ENCODE data around the gene SNED1. TPM values are rescaled to one million over a fixed set of nuclear protein-coding genes. Genes with fewer than 3 reads are reported as not detected.

SNED1 gene
- total and polyA plus RNA-seq, 2 experiments from 2014 or later = 6.1 to 29.4 TPM

GRCh38 chr2:241003830-241004564 lies 5.6 kb downstream of the SNED1 start:
- no peak overlapping the region for H3K9ac ChIP-seq
- H3K4me3 ChIP-seq = no peak overlapping the region
- H3K9me2 ChIP-seq (ENCODE audit: insufficient read depth) = no peaks in the 10 kb centered on the region
- peaks cover 92% of the 10 kb centered on the region for H3K79me2 ChIP-seq (ENCODE audit: insufficient read depth)
- TF ChIP-seq EZH2phosphoT487 (IDR thresholded peaks at IDR 0.05; ENCODE audit: insufficient read depth, low read depth) = no peak
- TF ChIP-seq EZH2 (IDR thresholded peaks at IDR 0.05; ENCODE audit: insufficient read depth, poor library complexity, severe bottlenecking) = no peak
- peaks cover 9% of the 10 kb centered on the region; the same call in 1 of the 2 replicates for H3F3A ChIP-seq (ENCODE audit: insufficient read depth)
- H3K9me3 ChIP-seq (ENCODE audit: low read depth) = peaks cover 3% of the 10 kb centered on the region
- no peak overlapping the region for H3K27ac ChIP-seq
- no peaks in the 10 kb centered on the region for H3K27me3 ChIP-seq (replicated peaks; ENCODE audit: insufficient read depth)
- H3K4me1 ChIP-seq (ENCODE audit: insufficient read depth) = peaks cover 6% of the 10 kb centered on the region; the same call in 1 of the 2 replicates
- H3K36me3 ChIP-seq (ENCODE audit: low read depth) = peaks cover 17% of the 10 kb centered on the region; the same call in 1 of the 2 replicates
- 92 to 96% methylated on average over 1 of the region's 1 CpG for WGBS, 2 experiments (ENCODE audit: low coverage in 1 of 2, low lambda C conversion rate in 2 of 2, missing lambda C conversion rate in 2 of 2)
- no peaks in the 10 kb centered on the region for H4K20me1 ChIP-seq (ENCODE audit: insufficient read depth)
- in situ Hi-C loops (cut with MboI) = no loop called here
- H2AFZ ChIP-seq = no peak overlapping the region
- no peak for DNase-seq
- no peak overlapping the region for H3K4me2 ChIP-seq (ENCODE audit: unreplicated experiment)

DNA sequence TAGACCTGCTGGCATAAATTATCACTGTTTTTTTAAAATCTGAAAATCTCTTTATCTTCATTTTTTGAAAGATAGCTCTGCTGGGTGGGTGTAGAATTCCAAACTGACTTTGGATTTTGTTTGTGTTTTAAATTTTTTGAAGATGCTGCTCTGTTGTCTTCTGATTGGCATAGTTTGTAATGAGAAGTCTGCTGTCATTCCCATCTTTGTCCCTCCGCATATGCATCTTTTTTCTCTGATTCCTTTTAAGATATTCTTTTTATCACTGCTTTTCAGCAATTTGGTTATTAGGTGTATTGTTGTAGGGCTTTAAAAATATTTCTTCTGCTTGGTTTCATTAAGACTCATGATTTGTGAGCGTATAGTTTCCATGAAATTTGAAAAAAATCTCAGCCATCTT lies 7.2 kb downstream of the SNED1 start:
- 95 to 97% methylated on average over 2 of the region's 2 CpGs for WGBS, 2 experiments (ENCODE audit: low coverage in 1 of 2, low lambda C conversion rate in 2 of 2, missing lambda C conversion rate in 2 of 2)
- Histone ChIP-seq H4K20me1 (ENCODE audit: insufficient read depth) (no peaks in the 10 kb centered on the region), H3K27me3 (replicated peaks; ENCODE audit: insufficient read depth) (no peaks in the 10 kb centered on the region), H3K9me2 (ENCODE audit: insufficient read depth) (no peaks in the 10 kb centered on the region), H3K4me2 (ENCODE audit: unreplicated experiment) (no peak overlapping the region), H3K4me1 (ENCODE audit: insufficient read depth) (peaks cover 16% of the 10 kb centered on the region), H3K79me2 (ENCODE audit: insufficient read depth) (peaks cover 84% of the 10 kb centered on the region), H2AFZ (no peak overlapping the region), H3K27ac (no peak overlapping the region), H3K9me3 (ENCODE audit: low read depth) (peaks cover 3% of the 10 kb centered on the region), H3K36me3 (ENCODE audit: low read depth) (peaks cover 17% of the 10 kb centered on the region; the same call in 1 of the 2 replicates), H3K4me3 (no peak overlapping the region), H3F3A (ENCODE audit: insufficient read depth) (peaks cover 11% of the 10 kb centered on the region), H3K9ac (no peak overlapping the region)
- TF ChIP-seq EZH2 (IDR thresholded peaks at IDR 0.05; ENCODE audit: insufficient read depth, poor library complexity, severe bottlenecking) (no peak), EZH2phosphoT487 (IDR thresholded peaks at IDR 0.05; ENCODE audit: insufficient read depth, low read depth) (no peak)
- in situ Hi-C loops (cut with MboI) = no loop called here
- no peak for DNase-seq

DNA sequence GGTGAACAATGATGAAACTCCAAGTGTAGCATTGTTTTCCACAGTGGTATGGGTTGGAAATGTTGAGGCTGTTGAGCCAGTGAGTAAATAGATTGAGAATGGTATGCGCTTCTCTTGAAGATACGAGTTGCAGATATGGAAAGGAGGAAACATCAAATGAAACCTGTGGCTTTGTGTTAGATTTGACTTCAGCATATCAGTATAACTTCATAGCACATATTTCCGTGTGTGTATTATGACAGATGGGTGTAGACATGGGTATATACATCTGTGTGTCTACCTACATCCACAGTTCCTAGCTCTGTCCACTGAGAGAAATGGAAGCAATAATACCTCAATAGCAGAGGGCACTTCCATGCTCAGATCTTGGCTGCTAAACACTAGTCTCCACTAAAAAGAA lies 8.0 kb downstream of the SNED1 start:
- Histone ChIP-seq H3K9me2 (ENCODE audit: insufficient read depth) (no peaks in the 10 kb centered on the region), H3K27ac (no peak overlapping the region), H2AFZ (no peak overlapping the region), H3K4me2 (ENCODE audit: unreplicated experiment) (no peak overlapping the region), H3K4me1 (ENCODE audit: insufficient read depth) (peaks cover 19% of the 10 kb centered on the region), H3K9ac (no peak overlapping the region), H3K79me2 (ENCODE audit: insufficient read depth) (peaks cover 79% of the 10 kb centered on the region), H3K9me3 (ENCODE audit: low read depth) (peaks cover 3% of the 10 kb centered on the region), H3F3A (ENCODE audit: insufficient read depth) (peaks cover 14% of the 10 kb centered on the region), H3K27me3 (replicated peaks; ENCODE audit: insufficient read depth) (no peaks in the 10 kb centered on the region), H3K4me3 (no peak overlapping the region), H4K20me1 (ENCODE audit: insufficient read depth) (no peaks in the 10 kb centered on the region), H3K36me3 (ENCODE audit: low read depth) (peaks cover 17% of the 10 kb centered on the region; the same call in 1 of the 2 replicates)
- 96 to 100% methylated on average over 3 of the region's 3 CpGs for WGBS, 2 experiments (ENCODE audit: low coverage in 1 of 2, low lambda C conversion rate in 2 of 2, missing lambda C conversion rate in 2 of 2)
- TF ChIP-seq EZH2 (IDR thresholded peaks at IDR 0.05; ENCODE audit: insufficient read depth, poor library complexity, severe bottlenecking) (no peak), EZH2phosphoT487 (IDR thresholded peaks at IDR 0.05; ENCODE audit: insufficient read depth, low read depth) (no peak)
- no peak for DNase-seq
- in situ Hi-C loops (cut with MboI) = no loop called here

GRCh38 chr2:241007111-241007510 lies 8.7 kb downstream of the SNED1 start:
- Histone ChIP-seq H3K36me3 (ENCODE audit: low read depth) (peaks cover 17% of the 10 kb centered on the region; the same call in 1 of the 2 replicates), H3F3A (ENCODE audit: insufficient read depth) (peaks cover 14% of the 10 kb centered on the region), H3K4me3 (no peak overlapping the region), H3K4me2 (ENCODE audit: unreplicated experiment) (no peak overlapping the region), H3K4me1 (ENCODE audit: insufficient read depth) (peaks cover 19% of the 10 kb centered on the region), H3K9me3 (ENCODE audit: low read depth) (peaks cover 3% of the 10 kb centered on the region), H2AFZ (no peak overlapping the region), H3K27ac (no peak overlapping the region), H3K9me2 (ENCODE audit: insufficient read depth) (no peaks in the 10 kb centered on the region), H3K27me3 (replicated peaks; ENCODE audit: insufficient read depth) (no peaks in the 10 kb centered on the region), H4K20me1 (ENCODE audit: insufficient read depth) (no peaks in the 10 kb centered on the region), H3K79me2 (ENCODE audit: insufficient read depth) (peaks cover 80% of the 10 kb centered on the region), H3K9ac (no peak overlapping the region)
- 92 to 95% methylated on average over 7 of the region's 7 CpGs for WGBS, 2 experiments (ENCODE audit: low coverage in 1 of 2, low lambda C conversion rate in 2 of 2, missing lambda C conversion rate in 2 of 2)
- no peak for TF ChIP-seq EZH2phosphoT487 (IDR thresholded peaks at IDR 0.05; ENCODE audit: insufficient read depth, low read depth)
- TF ChIP-seq EZH2 (IDR thresholded peaks at IDR 0.05; ENCODE audit: insufficient read depth, poor library complexity, severe bottlenecking) = no peak
- in situ Hi-C loops (cut with MboI) = no loop called here
- DNase-seq = no peak

Measured in GM23248 (cell line).